Right lobe of liver (tissue), 4 donors: ENCODE data around the gene VSX2.

Source experiments
- POLR2A ChIP-seq: fragments of 450-650 bp; IDR thresholded peaks from one replicate; pipeline ENCODE4 v1.6.1; 2017; ENCODE audit warnings: antibody characterized with exemption, mild to moderate bottlenecking
- TF ChIP-seq, protein P1 (sequence below), 4 donors: fragments of 200-600 bp in 3 of 4; fragments of 450-650 bp in 1 of 4; IDR thresholded peaks; one replicate each; pipeline versions ENCODE4 v1.5.1 to v1.8.0; 2016 to 2022; ENCODE audit warnings: antibody characterized with exemption in 4 of 4, mild to moderate bottlenecking in 2 of 4
- donor health status: DM: no; HTN: no; CAD: no.
- donor health status: DM: no; HTN: no; CAD: no.
- donor health status: DM: no; HTN: yes; CAD: no.

GRCh38 chr14:74265301-74265965, 26.2 kb downstream of the VSX2 start:
- no peak for TF ChIP-seq POLR2A
- TF ChIP-seq, protein P1, sequence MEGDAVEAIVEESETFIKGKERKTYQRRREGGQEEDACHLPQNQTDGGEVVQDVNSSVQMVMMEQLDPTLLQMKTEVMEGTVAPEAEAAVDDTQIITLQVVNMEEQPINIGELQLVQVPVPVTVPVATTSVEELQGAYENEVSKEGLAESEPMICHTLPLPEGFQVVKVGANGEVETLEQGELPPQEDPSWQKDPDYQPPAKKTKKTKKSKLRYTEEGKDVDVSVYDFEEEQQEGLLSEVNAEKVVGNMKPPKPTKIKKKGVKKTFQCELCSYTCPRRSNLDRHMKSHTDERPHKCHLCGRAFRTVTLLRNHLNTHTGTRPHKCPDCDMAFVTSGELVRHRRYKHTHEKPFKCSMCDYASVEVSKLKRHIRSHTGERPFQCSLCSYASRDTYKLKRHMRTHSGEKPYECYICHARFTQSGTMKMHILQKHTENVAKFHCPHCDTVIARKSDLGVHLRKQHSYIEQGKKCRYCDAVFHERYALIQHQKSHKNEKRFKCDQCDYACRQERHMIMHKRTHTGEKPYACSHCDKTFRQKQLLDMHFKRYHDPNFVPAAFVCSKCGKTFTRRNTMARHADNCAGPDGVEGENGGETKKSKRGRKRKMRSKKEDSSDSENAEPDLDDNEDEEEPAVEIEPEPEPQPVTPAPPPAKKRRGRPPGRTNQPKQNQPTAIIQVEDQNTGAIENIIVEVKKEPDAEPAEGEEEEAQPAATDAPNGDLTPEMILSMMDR (IDR thresholded peaks at IDR 0.05), result no peak
